Measurements from ENCODE around the gene EBLN2.

EBLN2 gene

DNA sequence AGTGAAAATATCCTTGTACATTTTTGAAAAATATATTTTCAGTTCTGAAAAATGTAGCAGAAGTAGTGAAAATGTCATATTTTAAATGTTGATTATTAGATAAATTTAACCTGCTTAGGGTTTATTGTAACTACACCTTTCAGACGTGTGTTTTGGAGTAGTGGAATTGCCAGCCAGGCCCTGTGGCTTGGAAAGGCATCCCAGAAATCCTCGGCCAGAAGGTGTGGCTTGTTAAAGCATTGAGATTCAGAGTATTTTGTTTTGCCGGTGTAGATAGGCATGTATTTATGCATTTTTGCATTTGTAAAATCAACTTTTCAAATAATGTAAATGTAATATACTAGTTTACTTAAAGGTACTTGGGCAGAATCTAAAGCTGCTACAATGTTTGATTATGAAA lies 7.0 kb downstream of the EBLN2 start:
- Histone ChIP-seq H3K4me2 (ENCODE audit: low read length) (no peak overlapping the region), H3K27me3 (ENCODE audit: control insufficient read depth, low read length) (no peaks in the 10 kb centered on the region), H3K79me2 (ENCODE audit: control insufficient read depth, low read length) (no peaks in the 10 kb centered on the region), H3F3A (ENCODE audit: control insufficient read depth, insufficient read depth) (peaks cover 18% of the 10 kb centered on the region), H3K36me3 (ENCODE audit: control insufficient read depth, low read length) (peaks cover 32% of the 10 kb centered on the region), H3K9me2 (replicated peaks; ENCODE audit: control insufficient read depth, low read length) (no peaks in the 10 kb centered on the region), H3K4me1 (ENCODE audit: control insufficient read depth, low read length) (no peaks in the 10 kb centered on the region), H3K27ac (ENCODE audit: low read depth, low read length) (no peak overlapping the region), H3K9me3 (ENCODE audit: control insufficient read depth, insufficient read depth, low read length) (no peaks in the 10 kb centered on the region), H4K20me1 (ENCODE audit: control insufficient read depth, insufficient read depth, low read depth, low read length) (peaks cover 4% of the 10 kb centered on the region; the same call in 1 of the 2 replicates), H3K4me3 (ENCODE audit: low read length) (no peak overlapping the region)
- TF ChIP-seq EZH2phosphoT487 (IDR thresholded peaks at IDR 0.05; ENCODE audit: borderline replicate concordance, low read length), result no peak
- TF ChIP-seq, protein P1, sequence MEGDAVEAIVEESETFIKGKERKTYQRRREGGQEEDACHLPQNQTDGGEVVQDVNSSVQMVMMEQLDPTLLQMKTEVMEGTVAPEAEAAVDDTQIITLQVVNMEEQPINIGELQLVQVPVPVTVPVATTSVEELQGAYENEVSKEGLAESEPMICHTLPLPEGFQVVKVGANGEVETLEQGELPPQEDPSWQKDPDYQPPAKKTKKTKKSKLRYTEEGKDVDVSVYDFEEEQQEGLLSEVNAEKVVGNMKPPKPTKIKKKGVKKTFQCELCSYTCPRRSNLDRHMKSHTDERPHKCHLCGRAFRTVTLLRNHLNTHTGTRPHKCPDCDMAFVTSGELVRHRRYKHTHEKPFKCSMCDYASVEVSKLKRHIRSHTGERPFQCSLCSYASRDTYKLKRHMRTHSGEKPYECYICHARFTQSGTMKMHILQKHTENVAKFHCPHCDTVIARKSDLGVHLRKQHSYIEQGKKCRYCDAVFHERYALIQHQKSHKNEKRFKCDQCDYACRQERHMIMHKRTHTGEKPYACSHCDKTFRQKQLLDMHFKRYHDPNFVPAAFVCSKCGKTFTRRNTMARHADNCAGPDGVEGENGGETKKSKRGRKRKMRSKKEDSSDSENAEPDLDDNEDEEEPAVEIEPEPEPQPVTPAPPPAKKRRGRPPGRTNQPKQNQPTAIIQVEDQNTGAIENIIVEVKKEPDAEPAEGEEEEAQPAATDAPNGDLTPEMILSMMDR (IDR thresholded peaks at IDR 0.05; ENCODE audit: low read depth, low read length, poor library complexity, severe bottlenecking), result no peak

DNA sequence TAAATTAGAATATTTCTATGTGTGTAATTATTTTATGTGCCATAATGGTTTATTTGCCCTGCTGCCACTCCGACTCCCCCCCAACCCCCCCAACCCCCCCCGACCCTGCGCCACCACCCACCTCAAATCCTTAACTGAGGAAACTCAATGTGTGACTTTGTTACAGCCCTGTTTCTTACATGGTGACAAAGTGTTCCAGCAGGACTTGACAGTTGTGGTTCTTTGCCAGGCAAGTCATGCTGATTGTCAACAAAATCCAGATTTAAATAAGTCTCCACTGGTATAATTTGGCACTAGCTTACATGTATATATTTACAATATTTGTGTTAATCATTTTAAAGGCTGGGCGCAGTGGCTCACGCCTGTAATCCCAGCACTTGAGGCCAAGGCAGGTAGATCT lies 7.7 kb downstream of the EBLN2 start:
- Histone ChIP-seq H4K20me1 (ENCODE audit: control insufficient read depth, insufficient read depth, low read depth, low read length) (peaks cover 4% of the 10 kb centered on the region; the same call in 1 of the 2 replicates), H3K79me2 (ENCODE audit: control insufficient read depth, low read length) (no peaks in the 10 kb centered on the region), H3K4me1 (ENCODE audit: control insufficient read depth, low read length) (no peaks in the 10 kb centered on the region), H3K27me3 (ENCODE audit: control insufficient read depth, low read length) (no peaks in the 10 kb centered on the region), H3K27ac (ENCODE audit: low read depth, low read length) (no peak overlapping the region), H3K4me2 (ENCODE audit: low read length) (no peak overlapping the region), H3K4me3 (ENCODE audit: low read length) (no peak overlapping the region), H3K9me2 (replicated peaks; ENCODE audit: control insufficient read depth, low read length) (no peaks in the 10 kb centered on the region), H3F3A (ENCODE audit: control insufficient read depth, insufficient read depth) (peaks cover 15% of the 10 kb centered on the region), H3K9me3 (ENCODE audit: control insufficient read depth, insufficient read depth, low read length) (no peaks in the 10 kb centered on the region), H3K36me3 (ENCODE audit: control insufficient read depth, low read length) (peaks cover 24% of the 10 kb centered on the region)
- TF ChIP-seq, protein P1 (IDR thresholded peaks at IDR 0.05; ENCODE audit: low read depth, low read length, poor library complexity, severe bottlenecking), result no peak
- no peak for TF ChIP-seq EZH2phosphoT487 (IDR thresholded peaks at IDR 0.05; ENCODE audit: borderline replicate concordance, low read length)

DNA sequence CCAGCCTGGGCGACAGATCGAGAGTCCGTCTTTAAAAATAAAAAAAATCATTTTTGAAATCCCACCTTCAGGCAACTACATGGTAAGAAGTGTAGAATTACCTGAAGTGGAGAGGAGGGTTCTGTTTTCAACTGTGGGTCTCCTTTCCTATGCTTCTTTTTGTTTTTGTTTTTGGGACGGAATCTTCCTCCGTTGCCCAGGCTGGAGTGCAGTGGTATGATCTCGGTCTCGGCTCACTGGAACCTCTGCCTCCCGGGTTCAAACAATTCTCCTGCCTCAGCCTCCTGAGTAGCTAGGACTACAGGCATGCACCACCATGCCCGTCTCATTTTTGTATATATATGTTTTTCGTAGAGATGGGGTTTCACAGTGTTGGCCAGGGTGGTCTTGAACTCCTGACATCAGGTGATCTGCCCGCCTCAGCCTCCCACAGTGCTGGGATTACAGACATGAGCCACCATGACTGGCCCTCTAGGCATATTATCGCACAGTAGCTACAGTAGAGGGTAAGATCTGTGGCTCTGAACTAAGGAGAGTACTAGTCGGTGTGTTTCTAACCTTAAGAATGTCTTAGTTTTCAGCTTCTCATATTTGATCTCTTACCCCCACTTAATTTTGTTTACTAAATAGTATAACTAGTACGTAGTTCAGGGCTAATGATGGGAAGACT lies 8.5 kb downstream of the EBLN2 start:
- no peak overlapping the region for H3K27ac ChIP-seq (ENCODE audit: low read depth, low read length)
- TF ChIP-seq, protein P1 (IDR thresholded peaks at IDR 0.05; ENCODE audit: low read depth, low read length, poor library complexity, severe bottlenecking), result no peak
- no peak for TF ChIP-seq EZH2phosphoT487 (IDR thresholded peaks at IDR 0.05; ENCODE audit: borderline replicate concordance, low read length)
- H3K4me1 ChIP-seq (ENCODE audit: control insufficient read depth, low read length), result no peaks in the 10 kb centered on the region

More for the DNA sequence above, 8.5 kb downstream of the EBLN2 start:
- H3K4me3 ChIP-seq (ENCODE audit: low read length), result no peak overlapping the region
- peaks cover 17% of the 10 kb centered on the region for H3K36me3 ChIP-seq (ENCODE audit: control insufficient read depth, low read length)
- H4K20me1 ChIP-seq (ENCODE audit: control insufficient read depth, insufficient read depth, low read depth, low read length), result peaks cover 4% of the 10 kb centered on the region; the same call in 1 of the 2 replicates
- no peaks in the 10 kb centered on the region for H3K9me3 ChIP-seq (ENCODE audit: control insufficient read depth, insufficient read depth, low read length)
- no peak overlapping the region for H3K4me2 ChIP-seq (ENCODE audit: low read length)
- no peaks in the 10 kb centered on the region for H3K27me3 ChIP-seq (ENCODE audit: control insufficient read depth, low read length)
- H3K9me2 ChIP-seq (replicated peaks; ENCODE audit: control insufficient read depth, low read length), result no peaks in the 10 kb centered on the region
- H3K79me2 ChIP-seq (ENCODE audit: control insufficient read depth, low read length), result no peaks in the 10 kb centered on the region
- peaks cover 15% of the 10 kb centered on the region for H3F3A ChIP-seq (ENCODE audit: control insufficient read depth, insufficient read depth)

Data from DOHH2 (cell line).